ENCODE results near the gene TPTE2.
A peak's percentile ranks its signal among the peaks of the same experiment; 100 is the strongest.
"Not testable (repeated sequence)": the region's sequence is repeated elsewhere in the genome, so short reads cannot be mapped to it uniquely, and the experiment has no call there.

Gene TPTE2

DNA sequence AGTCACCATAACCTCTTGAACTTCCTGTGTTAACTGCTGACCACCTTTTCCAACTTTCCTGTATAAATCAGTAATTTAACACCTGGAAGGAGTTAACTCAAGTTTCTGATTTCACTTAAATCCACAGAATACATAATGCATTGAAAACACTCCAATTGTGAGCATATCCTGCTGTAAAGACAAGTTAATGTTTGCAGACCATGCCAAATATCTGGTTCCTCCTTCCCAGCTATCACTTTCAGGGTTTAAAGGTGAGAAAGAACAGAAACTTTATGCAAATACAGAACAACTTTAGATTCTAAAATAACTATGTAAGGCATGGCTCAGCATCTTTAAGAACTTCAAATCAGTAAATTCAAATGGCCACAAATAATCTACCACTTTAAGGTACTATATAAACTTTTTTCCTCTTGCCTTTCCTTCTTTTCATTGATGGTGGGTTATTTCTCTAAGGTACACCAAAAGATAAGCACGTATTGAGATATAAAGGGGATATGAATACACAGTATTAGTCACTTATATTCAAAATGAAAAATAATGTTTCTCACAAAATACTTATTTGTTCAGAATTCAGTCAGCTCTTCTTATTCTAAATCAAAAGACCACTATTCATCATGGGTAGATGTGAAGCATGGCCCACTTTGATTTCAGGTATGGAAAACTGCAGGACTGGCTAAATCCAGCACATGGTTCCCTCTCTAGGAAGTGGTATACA is 6.6 kb upstream of the TPTE2 start:
- DNase-seq (ENCODE audit: low read depth in 2 of 2) = no peak

DNA sequence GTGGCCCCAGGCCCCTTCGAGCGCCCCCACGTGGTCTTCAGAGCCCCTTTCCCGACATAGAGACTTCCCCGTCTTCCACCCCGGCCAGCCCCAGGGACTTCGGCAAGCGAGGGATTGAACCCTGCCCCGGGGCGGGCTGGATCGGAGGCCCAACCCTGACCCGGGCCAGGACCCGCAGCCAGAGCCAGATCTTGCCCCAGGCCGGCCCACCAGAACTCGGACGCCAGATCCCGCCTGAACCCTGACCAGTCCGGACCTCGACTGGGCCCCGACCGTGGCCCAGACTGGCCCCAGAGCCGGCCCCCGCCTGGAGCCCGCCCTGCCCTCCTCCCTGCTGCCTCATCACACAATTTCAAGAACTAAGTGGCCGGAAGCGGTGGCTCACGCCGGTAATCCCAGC is 253 bp upstream of the TPTE2 start:
- no peak for DNase-seq (ENCODE audit: low read depth in 2 of 2)

DNA sequence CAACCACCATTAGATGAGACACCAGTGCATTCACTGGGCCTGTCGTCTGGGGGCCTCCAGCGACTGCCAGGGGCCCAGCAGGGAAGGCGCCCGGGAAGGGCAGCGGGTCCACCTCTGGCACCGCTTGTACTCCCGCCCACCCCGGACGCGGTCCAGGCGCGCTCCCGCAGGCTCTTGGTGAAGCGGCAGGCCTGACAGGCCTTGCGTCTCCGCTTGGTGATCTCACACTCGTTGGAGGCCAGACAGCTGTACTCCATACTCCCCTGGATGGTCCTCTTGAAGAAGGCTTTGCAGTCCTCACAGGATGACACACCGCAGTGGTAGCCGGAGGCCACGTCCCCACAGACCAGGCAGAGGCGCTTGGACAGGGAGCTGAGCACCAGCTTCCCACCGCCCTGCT is 660 bp downstream of the TPTE2 start:
- not testable (repeated sequence) for DNase-seq (ENCODE audit: low read depth in 2 of 2)

DNA sequence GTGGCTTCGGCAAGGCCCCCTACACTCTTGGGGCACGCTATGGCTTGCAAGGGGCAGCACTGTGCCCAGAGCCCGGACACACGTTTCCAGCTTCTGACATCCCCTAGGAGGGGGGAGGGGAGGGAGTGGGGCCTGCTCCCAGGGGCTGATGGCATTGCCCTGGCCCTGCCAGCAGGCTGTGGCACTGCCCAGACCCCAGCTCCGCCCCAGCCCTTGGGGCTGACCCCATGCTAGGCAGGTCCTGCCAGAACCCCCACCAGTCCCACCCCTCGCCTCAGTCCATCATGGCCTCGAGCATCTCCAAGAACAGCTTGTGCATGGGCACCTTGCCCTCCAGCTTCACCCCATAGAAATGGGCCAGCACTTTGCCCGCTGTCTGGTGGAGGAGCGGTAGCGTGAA is 1.6 kb downstream of the TPTE2 start:
- DNase-seq (ENCODE audit: low read depth in 2 of 2) = not testable (repeated sequence)

DNA sequence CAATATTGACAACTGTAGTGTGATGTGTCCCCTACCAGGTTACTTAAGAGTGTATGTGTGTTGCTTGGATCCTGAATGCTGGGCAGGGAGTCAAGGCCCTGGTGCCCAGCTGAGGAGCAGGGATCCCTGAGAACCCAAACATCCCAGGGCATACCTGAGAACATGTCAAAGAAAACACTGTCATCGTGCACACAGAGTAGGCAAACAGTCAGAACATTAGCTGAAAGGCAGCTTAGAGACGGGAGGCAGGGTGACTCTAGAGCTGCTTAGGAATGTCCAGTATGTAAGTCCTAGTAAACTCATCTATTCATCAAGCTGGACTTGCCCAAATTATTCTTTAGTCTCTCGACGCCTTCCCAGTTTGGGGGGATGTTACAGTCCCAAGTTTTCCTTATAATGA is 4.0 kb downstream of the TPTE2 start:
- not testable (repeated sequence) for DNase-seq (ENCODE audit: low read depth in 2 of 2)

DNA sequence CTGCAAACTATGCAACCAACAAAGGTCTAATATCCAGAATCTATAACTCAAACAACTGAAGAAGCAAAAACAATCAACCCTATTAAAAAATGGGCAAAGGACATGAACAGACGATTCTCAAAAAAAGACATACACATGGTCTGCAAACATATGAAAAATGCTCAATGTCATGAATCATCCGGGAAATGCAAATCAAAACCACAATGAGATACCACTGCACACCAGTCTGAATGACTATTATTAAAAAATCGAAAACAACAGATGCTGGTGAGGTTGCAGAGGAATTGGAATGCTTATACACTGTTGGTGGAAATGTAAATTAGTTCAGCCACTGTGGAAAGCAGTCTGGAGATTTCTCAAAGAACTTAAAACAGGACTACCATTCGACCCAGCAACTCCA is 12.1 kb downstream of the TPTE2 start:
- DNase-seq (ENCODE audit: low read depth in 2 of 2) = not testable (repeated sequence)

DNA sequence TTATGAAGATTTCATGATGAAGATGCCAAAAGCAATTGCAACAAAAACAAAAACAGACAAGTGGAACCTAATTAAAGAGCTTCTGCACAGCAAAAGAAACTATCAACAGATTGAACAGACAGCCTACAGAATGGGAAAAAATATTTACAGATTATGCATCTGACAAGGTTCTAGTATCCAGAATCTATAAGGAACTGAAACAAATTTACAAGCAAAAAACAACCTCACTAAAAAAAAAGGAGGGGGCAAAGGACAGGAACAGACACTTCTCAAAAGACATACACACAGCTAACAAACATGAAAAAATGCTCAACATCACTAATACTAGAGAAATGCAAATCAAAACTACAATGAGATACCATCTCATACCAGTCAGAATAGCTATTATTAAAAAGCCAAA is 35.7 kb downstream of the TPTE2 start:
- not testable (repeated sequence) for DNase-seq (ENCODE audit: low read depth in 2 of 2)

DNA sequence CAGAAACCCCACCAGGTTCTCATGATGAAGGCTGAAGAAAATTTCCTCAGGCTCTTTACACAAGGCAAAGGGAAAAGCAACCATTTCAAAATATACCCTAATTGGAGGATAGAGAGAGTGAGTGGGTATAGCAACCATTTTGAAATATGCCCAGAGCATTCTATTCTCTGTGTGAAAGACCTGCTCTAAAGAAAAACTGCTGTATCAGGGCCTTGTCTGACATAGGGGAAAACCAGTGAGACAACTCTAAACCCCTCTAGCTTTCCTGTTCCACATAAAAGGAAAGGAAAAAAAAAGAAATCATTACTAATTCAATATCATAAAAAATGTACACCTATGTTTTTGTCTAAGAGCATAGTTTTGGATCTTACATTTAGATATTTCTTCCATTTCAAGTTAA is 42.3 kb downstream of the TPTE2 start:
- DNase-seq (ENCODE audit: low read depth in 2 of 2) = no peak

DNA sequence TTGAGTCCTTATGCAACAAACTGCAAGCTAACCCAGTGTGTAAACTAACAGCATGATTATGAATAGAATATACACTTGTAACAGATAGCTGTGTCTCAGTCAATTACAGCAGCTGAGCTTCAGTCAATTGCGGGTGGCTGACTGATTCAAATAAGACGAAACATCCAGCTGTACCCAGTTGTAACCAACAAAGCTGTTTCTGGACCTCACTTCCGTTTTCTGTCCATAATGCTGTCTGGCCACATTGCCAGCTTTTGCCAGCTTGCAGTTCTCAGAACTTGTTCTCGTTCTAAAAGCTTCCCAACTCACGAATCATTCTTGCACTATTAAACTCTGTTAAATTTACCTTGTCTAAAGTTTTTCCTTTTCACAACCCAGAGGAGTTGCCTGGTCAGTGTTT is 53.7 kb downstream of the TPTE2 start:
- not testable (repeated sequence) for DNase-seq (ENCODE audit: low read depth in 2 of 2)

DNA sequence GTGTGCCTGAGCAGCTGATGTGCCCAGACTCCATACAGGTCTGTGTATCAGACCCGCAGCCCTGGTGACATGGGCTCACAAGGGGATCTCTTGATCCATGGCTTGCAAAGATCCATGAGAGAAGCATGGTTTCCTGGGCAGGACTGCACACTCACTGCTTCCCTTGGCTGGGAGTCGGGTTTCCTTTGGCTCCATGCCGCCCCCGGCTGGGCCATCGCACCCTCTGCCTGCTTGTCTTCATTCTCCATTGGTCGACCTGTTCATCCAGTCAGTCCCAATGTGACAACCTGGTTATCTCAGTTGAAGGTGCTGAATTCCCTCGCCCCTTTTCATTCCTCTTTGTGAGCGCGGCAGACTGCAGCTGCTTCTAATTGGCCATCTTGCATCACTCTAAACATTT is 101.2 kb downstream of the TPTE2 start:
- not testable (repeated sequence) for DNase-seq (ENCODE audit: low read depth in 2 of 2)

DNA sequence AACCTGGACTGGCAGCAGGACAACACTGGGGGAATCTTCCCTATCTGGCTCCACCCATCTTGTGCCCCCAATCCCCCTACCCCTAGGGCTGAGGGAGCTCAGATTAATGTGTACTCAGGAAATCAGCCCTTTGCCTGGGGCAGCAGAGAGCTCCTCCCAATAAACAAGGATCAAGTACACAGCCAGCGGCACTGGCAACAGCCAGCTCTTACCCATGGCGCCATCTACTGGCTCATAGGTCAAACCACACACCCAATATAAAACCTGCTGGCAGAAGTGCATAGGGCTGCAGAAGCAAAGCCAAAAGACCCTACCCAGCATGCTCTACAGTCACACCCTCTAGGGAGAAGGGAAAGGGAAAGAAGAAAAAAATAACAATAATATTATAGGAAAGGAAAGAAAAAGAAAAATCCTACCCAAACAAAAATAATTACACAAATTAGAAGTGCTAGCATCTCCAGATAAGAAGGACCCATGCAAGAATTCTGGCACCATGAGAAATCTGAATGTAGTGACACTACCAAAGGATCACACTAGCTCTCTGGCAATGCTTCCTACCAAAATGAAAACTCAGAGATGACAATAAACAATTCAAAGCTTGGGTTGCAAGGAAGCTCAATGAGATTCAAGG is 122.2 kb downstream of the TPTE2 start:
- DNase-seq (ENCODE audit: low read depth in 2 of 2) = peak; percentile 0 to 6

DNA sequence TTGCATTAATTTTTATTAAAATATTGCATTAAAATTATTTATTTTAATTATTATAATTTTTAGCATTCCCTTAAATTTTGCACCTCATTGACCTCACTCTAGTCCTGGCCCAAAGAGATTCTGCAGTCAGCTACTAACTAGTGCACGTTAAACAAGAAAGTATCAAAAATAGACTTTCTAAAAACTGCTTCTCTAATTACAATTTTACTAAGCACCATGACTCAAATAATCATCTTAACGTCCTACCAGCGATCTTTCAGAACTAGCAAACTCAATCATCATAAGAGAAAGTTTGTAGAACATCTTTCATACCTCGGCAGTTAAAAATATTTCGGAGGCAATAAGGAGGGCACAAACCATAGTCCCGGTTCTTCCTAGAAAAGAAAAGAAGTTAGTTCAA is 123.6 kb downstream of the TPTE2 start:
- DNase-seq (ENCODE audit: low read depth in 2 of 2) = not testable (repeated sequence)

DNA sequence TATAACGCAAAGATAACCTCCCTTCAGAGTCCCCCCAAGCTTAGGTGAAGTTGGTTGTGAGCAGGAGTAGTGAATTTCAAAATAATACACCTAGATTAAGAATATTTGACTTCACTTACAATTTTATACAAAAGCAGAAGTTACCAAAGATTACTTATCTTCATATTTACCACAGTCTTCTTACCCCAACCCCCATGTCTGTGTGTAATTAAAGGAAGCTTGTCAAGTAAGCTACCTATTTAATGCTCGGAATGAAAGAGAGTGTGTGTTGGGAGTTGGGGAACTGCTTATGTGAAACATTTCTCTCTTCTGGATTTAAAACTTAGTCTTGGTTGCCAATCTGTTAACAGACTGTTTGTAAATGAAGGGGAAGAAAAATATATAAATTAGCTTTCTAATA is 139.1 kb downstream of the TPTE2 start:
- not testable (repeated sequence) for DNase-seq (ENCODE audit: low read depth in 2 of 2)

DNA sequence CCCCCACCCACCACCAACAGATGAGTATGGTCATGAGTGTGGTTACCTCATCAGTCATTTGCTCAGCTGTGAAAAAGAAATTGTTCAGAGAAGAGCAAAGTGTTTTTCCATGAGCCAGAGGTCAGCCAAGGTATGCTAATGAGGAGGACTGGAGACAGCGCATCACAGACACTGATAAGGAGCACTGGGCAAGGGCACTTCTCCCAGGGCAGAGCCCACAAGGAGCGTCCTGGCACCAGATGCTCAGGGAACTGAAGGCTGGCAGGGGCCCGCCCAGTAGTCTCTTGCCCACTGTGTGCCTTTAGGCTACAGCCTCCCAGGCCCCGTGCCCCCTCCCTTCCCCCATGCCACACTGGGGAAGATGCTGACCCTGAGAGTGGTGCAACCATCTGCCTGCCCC is 148.8 kb downstream of the TPTE2 start:
- not testable (repeated sequence) for DNase-seq (ENCODE audit: low read depth in 2 of 2)

DNA sequence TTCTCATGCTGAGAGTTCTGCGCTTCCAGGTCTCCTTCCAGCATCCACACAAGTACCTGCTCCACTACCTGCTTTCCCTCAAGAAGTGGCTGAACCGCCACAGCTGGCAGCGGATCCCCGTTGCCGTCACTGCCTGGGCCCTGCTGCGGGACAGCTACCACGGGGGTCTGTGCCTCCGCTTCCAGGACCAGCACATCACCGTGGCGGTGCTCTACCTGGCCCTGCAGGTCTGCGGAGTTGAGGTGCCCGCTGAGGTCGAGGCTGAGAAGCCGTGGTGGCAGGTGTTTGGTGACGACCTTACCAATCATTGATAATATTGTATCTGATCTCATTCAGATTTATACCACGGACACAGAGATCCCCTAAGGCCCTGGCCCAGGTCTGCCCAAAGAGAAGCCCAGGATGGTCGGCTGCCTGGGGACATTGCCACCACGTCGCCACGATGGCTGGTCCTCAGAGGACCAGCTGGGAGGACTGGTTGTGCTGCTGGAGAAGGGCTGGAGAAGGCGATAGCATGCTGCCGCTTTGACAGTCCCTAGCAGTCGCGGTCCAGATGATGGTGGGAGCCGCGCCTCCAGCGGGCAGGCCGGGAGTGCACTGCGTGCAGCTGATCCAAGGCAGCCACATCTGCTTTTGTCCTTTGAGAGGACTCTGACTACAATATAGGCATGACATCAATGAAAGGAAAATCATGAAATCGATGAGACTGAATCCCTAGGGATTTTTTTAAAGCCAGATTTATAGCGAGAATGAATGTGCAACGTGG is 178.4 kb downstream of the TPTE2 start:
- DNase-seq (ENCODE audit: low read depth in 2 of 2) = not testable (repeated sequence)

DNA sequence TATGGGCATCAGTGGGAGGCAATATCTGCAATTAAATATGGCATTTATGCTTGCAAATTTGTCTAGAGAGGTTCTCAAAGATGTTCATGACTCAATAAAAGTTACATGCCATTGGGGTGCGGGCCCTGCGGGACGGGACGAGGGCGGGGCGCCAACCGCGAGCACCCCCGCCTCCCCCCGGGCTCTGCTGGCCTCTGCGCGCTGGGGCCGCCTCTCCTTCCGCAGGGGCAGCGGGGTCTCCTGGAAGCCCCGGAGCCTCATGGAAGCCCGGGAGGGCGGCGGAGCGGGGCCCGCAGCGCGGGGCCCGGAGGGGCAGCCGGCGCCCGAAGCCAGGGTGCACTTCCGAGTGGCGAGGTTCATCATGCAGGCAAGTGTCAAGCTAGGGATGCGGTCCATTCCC is 179.2 kb downstream of the TPTE2 start:
- DNase-seq (ENCODE audit: low read depth in 2 of 2) = no peak

All from activated CD4-positive, alpha-beta T cell treated with anti-CD3 and anti-CD28 coated beads for 24 hours (primary cell).